NOMO-1 treated with dmso at 0.1 percent for 144 hours (cell line): ENCODE measurements around the gene RELN.

Source experiments
- DNase-seq: peaks from one replicate; lab custom pipeline; 2025; ENCODE audit not compliant: unreplicated experiment; lab: John Stamatoyannopoulos, UW

RELN gene

GRCh38 chr7:103423467-103424179, 565.8 kb downstream of the RELN start:
- DNase-seq: no peak
